ENCODE results near the gene CHST4.
A peak's percentile ranks its signal among the peaks of the same experiment; 100 is the strongest.
"Not testable (repeated sequence)": the region's sequence is repeated elsewhere in the genome, so short reads cannot be mapped to it uniquely, and the experiment has no call there.

The CHST4 gene

GRCh38 chr16:71524566-71525553 lies 1.4 kb upstream of the CHST4 start:
- no peak for DNase-seq (ENCODE audit: low read depth, low spot score)

- DNase-seq (ENCODE audit: low read depth, low spot score): no peak
Measured at GRCh38 chr16:71528257-71528656, 2.0 kb downstream of the CHST4 start.

GRCh38 chr16:71528863-71529262 lies 2.6 kb downstream of the CHST4 start:
- DNase-seq (ENCODE audit: low read depth, low spot score): no peak

GRCh38 chr16:71532366-71532765 lies 6.1 kb downstream of the CHST4 start:
- DNase-seq (ENCODE audit: low read depth, low spot score): no peak

GRCh38 chr16:71536752-71537499 lies 10.7 kb downstream of the CHST4 start:
- DNase-seq (ENCODE audit: low read depth, low spot score): no peak

- DNase-seq (ENCODE audit: low read depth, low spot score): no peak
Measured at GRCh38 chr16:71537643-71538042, 11.4 kb downstream of the CHST4 start.

GRCh38 chr16:71542377-71542776 lies 16.2 kb downstream of the CHST4 start:
- peak; percentile 18 for DNase-seq (ENCODE audit: low read depth, low spot score)

- DNase-seq (ENCODE audit: low read depth, low spot score): no peak
Measured at GRCh38 chr16:71547168-71547567, 20.9 kb downstream of the CHST4 start.

- no peak for DNase-seq (ENCODE audit: low read depth, low spot score)
Measured at GRCh38 chr16:71552698-71553503, 26.7 kb downstream of the CHST4 start.

- no peak for DNase-seq (ENCODE audit: low read depth, low spot score)
Measured at GRCh38 chr16:71555230-71555891, 29.1 kb downstream of the CHST4 start.

GRCh38 chr16:71557299-71557698 lies 31.1 kb downstream of the CHST4 start:
- DNase-seq (ENCODE audit: low read depth, low spot score): no peak

- no peak for DNase-seq (ENCODE audit: low read depth, low spot score)
Measured at GRCh38 chr16:71557954-71558582, 31.8 kb downstream of the CHST4 start.

- no peak for DNase-seq (ENCODE audit: low read depth, low spot score)
Measured at GRCh38 chr16:71559855-71560254, 33.6 kb downstream of the CHST4 start.

- DNase-seq (ENCODE audit: low read depth, low spot score): not testable (repeated sequence)
Measured at GRCh38 chr16:71561886-71562285, 35.7 kb downstream of the CHST4 start.

GRCh38 chr16:71562552-71562951 lies 36.3 kb downstream of the CHST4 start:
- DNase-seq (ENCODE audit: low read depth, low spot score): no peak

- DNase-seq (ENCODE audit: low read depth, low spot score): no peak
Measured at GRCh38 chr16:71564335-71564967, 38.2 kb downstream of the CHST4 start.

- no peak for DNase-seq (ENCODE audit: low read depth, low spot score)
Measured at GRCh38 chr16:71565812-71566700, 39.8 kb downstream of the CHST4 start.

GRCh38 chr16:71567931-71568330 lies 41.7 kb downstream of the CHST4 start:
- DNase-seq (ENCODE audit: low read depth, low spot score): no peak

GRCh38 chr16:71568551-71568950 lies 42.3 kb downstream of the CHST4 start:
- no peak for DNase-seq (ENCODE audit: low read depth, low spot score)
